HG02571 (cell line): ENCODE results near the gene KIAA0319L.
"Not testable (repeated sequence)": the region's sequence is repeated elsewhere in the genome, so short reads cannot be mapped to it uniquely, and the experiment has no call there.

ENCODE experiments used
- ATAC-seq: cut with Tn5 transposase; IDR thresholded peaks from one replicate; pipeline ENCODE4 v1.9.1; 2021; ENCODE audit warnings: mild to moderate bottlenecking, moderate library complexity; ENCODE audit not compliant: unreplicated experiment

KIAA0319L gene

GRCh38 chr1:35499231-35499630 is 58.0 kb downstream of the KIAA0319L start:
- no peak for ATAC-seq

GRCh38 chr1:35497571-35497970 is 59.6 kb downstream of the KIAA0319L start:
- ATAC-seq, result no peak

- no peak for ATAC-seq
These were observed 67.0 kb downstream of the KIAA0319L start for GRCh38 chr1:35490250-35490649.

DNA sequence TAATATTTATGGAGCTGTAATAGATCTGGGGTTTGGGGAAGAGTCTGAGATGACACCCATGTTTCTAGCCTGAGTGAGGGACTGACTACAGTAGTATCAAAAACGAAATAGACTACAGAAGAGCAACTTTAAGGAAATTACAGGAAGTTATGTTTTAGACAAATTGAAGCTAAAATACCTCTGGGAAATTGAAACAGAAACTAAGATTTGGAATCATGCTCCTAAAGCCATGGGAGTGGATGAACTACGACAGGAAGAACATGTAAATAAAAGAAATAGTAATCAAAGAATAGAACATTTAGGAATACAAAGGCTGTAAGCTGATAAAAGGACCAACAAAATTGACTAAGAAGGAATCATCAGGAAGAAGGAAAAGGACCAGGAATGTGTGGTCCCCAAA is 68.9 kb downstream of the KIAA0319L start:
- no peak for ATAC-seq

GRCh38 chr1:35486858-35487408 is 70.3 kb downstream of the KIAA0319L start:
- no peak for ATAC-seq

- ATAC-seq, result no peak
These were observed 76.0 kb downstream of the KIAA0319L start for GRCh38 chr1:35481229-35481628.

- no peak for ATAC-seq
These were observed 79.3 kb downstream of the KIAA0319L start for GRCh38 chr1:35477870-35478269.

GRCh38 chr1:35475856-35476674 is 81.1 kb downstream of the KIAA0319L start:
- ATAC-seq, result no peak

DNA sequence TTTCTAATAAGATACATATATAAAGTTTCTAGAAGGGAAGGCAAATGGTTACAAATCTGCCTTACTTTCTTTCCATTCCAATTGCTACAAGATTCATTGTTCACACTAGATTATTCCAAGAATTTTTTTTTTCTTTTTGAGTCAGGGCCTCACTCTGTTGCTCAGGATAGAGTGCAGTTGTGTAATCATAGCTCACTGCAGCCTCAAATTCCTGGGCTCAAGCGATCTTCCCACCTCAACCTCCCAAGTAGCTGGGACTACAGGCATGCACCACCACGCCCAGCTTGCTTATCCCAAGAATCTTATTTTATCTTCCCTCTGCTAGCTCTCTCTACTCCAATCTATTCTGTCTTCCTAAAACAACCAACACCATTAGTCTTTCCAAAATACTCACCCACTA is 81.8 kb downstream of the KIAA0319L start:
- no peak for ATAC-seq

- ATAC-seq, result not testable (repeated sequence)
These were observed 84.0 kb downstream of the KIAA0319L start for GRCh38 chr1:35473216-35473615.

DNA sequence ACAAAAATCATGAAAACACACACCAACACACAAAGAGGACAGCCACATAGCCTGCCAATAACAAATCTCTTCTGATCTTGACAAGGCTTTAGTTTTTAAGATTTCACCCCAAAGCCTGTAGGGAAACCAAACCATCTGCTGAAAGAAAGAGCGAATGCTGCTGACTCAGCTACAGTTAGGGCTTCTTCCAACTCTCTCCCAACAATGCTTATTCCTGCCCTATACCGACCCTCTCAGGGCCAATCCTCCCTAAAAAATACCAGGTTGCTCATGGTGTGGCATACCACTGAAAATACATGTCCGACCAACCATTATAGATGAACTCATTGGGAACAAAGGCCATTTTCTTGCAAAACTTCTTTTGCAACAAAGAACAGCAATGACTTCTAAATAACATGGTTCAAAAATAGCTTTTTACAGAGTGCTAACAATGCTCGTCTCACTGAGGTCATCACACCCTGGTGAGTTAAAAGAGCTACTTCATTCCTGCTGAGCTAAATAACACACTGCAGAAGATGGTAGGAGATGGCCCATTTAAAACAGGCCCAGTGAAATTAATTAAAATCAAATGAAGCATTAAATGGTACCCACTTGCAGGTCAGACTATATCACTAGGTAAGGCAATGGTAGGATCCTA is 86.1 kb downstream of the KIAA0319L start:
- ATAC-seq, result no peak

- ATAC-seq, result no peak
These were observed 91.1 kb downstream of the KIAA0319L start for GRCh38 chr1:35466120-35466519.

- ATAC-seq, result not testable (repeated sequence)
These were observed 93.5 kb downstream of the KIAA0319L start for GRCh38 chr1:35463749-35464148.

GRCh38 chr1:35463232-35463631 is 94.0 kb downstream of the KIAA0319L start:
- no peak for ATAC-seq

DNA sequence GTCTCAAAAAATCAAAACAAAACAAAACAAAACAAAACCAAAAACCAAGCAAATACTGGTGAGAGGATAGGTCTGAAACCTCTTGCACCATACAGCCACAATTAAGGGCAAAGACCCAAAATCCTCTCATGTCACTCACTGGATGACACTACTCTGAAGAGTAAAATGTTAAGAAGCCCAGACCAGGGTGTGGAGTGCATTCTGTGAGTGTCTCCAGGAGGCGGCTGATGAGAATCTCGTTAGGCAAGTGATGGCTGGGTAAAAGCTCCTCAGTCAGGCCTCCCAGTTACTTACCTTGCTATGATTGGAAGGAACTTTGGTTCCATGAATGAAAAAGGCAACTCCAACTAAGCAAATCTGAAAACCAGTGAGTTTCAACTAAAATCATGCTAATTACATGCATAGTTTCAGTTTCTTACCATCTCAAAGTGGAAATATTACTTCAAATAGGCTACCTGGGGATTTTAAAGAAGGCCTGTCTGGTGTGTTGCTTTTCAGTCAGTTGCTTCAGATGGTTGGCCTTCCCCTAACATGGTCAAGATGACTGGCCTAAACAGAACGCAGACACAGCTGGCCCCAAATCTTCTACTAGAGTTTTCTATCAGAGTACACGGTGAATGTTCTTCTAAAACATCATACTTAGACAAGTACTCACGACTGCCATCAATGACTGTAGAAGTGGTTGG is 95.1 kb downstream of the KIAA0319L start:
- peak; percentile 62 for ATAC-seq

GRCh38 chr1:35460796-35461195 is 96.4 kb downstream of the KIAA0319L start:
- no peak for ATAC-seq

DNA sequence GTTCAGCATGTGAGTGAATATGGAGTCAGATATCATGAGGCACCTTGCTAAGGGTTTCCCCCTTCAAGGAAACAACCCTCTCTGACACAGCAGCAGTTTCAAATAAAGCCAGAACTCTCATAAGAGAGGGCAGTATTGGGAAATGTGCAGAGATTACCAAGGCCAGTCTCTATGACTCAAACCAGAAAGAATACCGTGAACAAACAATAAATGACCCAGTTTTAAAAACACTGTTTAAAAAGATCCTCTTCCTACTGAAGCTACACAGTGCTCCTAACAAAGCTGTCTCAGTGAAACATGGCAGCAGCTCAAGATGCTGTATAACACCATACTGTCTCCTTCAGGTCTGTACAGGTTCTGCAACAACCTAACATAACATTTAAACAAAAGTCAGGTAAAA is 102.6 kb downstream of the KIAA0319L start:
- ATAC-seq, result no peak

DNA sequence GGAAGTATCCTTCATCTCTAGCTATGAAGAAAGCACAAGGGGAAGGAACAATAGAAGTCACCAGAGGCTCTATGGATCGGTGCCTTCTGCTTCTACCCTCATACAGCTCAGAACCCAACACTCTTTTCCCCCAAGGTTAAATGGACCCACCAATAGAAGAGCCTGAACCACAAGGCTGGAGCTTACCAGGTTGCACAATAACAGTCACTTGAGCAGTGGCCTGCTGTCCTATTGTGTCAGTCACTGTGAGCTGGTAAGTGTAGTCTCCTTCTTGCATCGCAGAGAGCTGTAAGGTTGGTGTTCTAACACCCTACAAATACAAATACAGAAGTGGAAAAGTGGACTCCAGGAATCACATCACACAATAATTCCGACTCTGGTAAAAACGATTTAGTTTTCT is 103.0 kb downstream of the KIAA0319L start:
- no peak for ATAC-seq

- ATAC-seq, result no peak
These were observed 104.2 kb downstream of the KIAA0319L start for GRCh38 chr1:35453031-35453430.

GRCh38 chr1:35452106-35452774 is 105.0 kb downstream of the KIAA0319L start:
- ATAC-seq, result no peak

GRCh38 chr1:35451125-35451528 is 106.1 kb downstream of the KIAA0319L start:
- no peak for ATAC-seq
